H1 (cell line): ENCODE measurements around the gene BSPRY.

ENCODE experiments used
- CTCF ChIP-seq, 3 experiments: IDR thresholded peaks; 1 replicate in 2 of 3; 2 replicates in 1 of 3; pipeline versions ENCODE4 v1.5.1 to v1.6.1; 2011; ENCODE audit warnings: low read length in 3 of 3, mild to moderate bottlenecking in 3 of 3, inconsistent platforms in 2 of 3, low read depth in 1 of 3, moderate library complexity in 1 of 3; ENCODE audit not compliant: insufficient read depth in 1 of 3; ENCODE audit errors: control extremely low read depth in 1 of 3
- EZH2 ChIP-seq: fragments of 200-600 bp; sonication (generic); IDR thresholded peaks from 2 replicates; pipeline ENCODE4 v1.7.1; 2012; ENCODE audit warnings: low read depth, mild to moderate bottlenecking, moderate library complexity, low read length, inconsistent platforms; ENCODE audit not compliant: severe bottlenecking
- YY1 ChIP-seq: IDR thresholded peaks from 2 replicates; pipeline ENCODE4 v1.6.1; 2011; ENCODE audit warnings: low read depth, mild to moderate bottlenecking, low read length

- no peak for TF ChIP-seq CTCF (IDR thresholded peaks at IDR 0.05; ENCODE audit: control extremely low read depth in 1 of 3, insufficient read depth in 1 of 3, low read depth in 1 of 3, low read length in 3 of 3)
- no peak for TF ChIP-seq EZH2
- no peak for TF ChIP-seq YY1
These were observed 40.1 kb downstream of the BSPRY start for GRCh38 chr9:113389451-113389850.
